ENCODE measurements around the gene MANSC4.
A peak's percentile ranks its signal among the peaks of the same experiment; 100 is the strongest.

Gene MANSC4

DNA sequence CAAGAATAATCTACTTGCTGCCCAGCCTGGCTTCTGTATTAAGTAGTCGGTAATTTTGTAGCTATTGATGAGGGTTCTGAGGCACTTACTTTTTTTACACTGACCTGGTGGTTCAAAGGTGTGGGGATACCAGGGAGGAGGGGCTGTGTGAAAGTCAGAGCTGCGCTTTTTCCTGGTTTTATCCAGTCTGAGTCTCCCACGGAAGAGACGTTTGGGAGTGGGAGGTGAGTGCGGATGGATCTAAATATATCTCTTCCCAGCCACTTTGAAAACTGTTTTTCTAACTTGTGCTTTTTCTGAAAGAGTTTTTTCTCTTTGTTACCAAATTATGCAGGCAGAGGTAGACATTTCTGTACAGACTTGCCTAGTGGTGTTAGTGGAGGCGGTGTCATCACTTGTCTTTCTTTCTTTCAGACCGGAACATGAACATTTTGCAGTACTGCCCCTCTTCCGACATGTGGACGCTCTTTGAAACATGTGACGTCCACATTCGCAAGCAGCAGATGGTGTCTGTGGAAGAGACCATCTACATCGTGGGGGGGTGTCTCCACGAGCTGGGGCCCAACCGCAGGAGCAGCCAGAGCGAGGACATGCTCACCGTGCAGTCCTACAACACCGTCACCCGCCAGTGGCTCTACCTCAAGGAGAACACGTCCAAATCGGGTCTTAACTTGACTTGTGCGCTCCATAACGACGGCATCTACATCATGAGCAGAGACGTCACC, 17.4 kb upstream of the MANSC4 start:
- no peak for DNase-seq

GRCh38 chr12:27796128-27796527, 16.1 kb upstream of the MANSC4 start:
- no peak for DNase-seq

- DNase-seq, result no peak
These were observed 15.0 kb upstream of the MANSC4 start for GRCh38 chr12:27794818-27795584.

DNA sequence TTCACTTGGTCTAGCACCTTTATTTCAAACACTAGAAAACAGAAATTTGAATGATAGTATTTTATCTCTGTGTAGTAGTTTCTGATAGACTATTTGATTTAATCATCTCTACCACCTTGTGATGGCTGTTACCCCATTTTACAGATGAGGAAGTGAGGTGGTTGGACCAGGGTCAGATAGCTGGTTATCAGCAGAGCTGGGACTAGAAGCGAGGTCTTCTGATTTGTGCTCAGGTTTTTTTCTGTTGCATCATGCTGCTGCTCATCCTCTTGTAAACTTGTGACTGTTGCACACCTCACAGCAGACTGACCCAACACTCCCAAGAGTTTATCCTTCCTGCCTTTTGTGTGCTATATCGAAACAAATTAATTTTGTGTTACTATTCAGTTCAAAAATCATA, 10.1 kb upstream of the MANSC4 start:
- DNase-seq, result no peak

DNA sequence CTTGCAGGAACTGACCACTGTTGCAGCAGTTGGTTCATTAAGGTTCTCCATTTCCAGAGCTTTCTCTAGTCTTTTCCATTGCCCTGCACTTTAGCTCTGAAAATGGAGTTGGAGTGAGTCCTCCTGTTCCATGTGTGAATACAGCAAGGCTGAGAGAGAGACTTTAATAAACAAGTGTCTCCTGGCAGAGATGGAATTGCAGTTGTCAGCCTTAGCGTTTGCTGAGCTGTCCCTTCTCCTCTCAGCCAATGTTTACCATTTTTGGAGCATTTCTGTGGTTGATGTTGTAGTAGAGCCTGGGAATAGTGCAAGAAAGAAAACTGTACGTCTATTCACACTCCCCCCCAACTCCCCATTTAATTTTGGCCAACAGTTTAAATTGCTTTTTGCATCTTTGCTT, 7.5 kb upstream of the MANSC4 start:
- DNase-seq, result no peak

DNA sequence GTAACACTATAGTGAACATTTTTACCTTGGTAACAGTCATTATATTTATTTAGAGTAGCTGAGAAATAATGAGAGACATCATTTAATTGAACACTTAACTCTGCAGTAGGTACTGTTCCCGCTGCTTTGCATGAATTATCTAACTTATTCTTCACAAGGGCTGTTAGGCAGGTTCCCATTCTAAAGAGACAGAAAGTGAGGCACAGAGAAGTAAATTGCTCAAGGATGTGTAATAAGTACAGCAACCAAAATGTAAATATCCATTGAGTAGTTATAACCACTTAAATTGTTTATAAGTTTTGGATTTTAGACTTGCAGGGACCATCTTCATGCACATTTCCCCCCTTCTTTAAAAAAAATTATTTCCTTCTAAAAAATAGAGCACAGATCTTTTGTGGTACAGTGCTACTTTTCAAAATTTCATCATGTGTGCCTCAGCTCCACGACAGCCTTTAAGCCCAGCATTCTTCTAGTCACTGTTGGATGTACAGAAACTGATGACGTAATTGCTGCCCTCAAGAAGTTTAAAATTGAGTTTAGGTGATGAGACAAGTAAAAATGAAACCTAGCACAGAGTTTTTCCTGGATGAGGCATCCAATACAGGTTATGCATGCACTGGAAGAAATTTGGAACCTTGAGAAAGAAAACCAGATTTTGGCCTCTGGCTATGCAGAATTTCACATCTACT, 6.0 kb upstream of the MANSC4 start:
- no peak for DNase-seq

DNA sequence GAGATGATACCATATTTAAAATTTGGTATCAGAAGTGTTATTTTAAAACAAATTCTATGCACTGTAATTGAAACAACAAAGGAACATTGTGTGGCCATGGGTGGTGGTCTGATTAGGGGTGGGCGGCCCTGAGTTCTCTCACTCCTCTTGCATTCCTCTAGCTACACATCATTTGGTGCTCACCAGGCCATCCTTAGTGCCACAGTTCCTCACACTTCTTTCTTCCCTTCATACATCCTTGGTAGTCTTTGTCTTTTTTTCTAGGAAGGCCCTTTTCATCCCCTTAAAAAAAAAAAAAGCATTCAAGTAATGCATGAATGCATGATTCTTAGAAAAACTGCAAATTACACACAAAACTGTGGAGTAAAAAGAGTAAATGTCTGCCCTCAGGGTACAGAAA, 2.4 kb upstream of the MANSC4 start:
- DNase-seq, result peak; percentile 16

GRCh38 chr12:27781680-27782079, 1.6 kb upstream of the MANSC4 start:
- peak; percentile 30 for DNase-seq

DNA sequence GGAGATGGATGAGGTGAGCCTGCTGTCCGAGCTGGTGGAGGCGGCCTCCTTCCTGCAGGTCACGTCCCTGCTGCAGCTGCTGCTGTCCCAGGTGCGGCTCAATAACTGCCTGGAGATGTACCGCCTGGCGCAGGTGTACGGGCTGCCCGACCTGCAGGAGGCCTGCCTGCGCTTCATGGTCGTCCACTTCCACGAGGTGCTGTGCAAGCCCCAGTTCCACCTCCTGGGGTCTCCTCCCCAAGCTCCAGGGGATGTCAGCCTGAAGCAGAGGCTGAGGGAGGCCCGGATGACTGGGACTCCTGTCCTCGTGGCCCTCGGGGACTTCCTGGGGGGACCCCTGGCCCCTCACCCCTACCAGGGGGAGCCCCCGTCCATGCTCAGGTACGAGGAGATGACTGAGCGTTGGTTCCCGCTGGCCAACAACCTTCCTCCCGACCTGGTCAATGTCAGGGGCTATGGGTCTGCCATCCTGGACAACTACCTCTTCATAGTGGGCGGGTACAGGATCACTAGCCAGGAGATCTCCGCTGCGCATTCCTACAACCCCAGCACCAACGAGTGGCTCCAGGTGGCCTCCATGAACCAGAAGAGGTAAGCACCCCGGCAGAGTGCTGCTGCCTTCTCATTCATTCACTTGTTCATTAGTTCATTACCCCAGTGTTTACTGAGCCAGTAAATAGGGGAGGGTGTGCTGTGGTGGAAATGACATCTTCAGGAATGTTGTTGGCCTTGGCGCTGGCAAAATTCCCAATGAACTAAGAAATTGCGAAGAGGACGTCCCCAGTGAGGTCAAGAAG, 774 bp upstream of the MANSC4 start:
- DNase-seq, result peak; percentile 55

GRCh38 chr12:27779416-27779919, 568 bp downstream of the MANSC4 start:
- DNase-seq, result no peak

DNA sequence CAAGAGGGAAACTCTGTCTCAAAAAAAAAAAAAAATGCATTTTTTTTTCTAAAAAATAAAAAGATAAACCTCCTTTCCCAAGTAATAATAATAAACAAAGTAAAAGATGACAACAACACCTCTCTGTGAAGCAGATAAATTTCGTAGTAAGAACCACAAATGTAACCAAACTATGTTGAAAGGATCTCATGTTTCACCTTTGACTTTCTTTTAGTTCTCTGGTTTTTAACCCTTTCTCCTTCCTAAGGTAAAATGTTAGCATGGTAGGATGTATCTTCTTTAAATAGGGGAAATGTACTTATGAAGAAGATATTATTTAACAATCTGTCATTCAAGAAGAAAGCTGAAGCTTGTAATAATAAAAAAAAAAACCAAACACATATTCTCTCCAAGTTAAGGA, 1.8 kb downstream of the MANSC4 start:
- DNase-seq, result no peak

DNA sequence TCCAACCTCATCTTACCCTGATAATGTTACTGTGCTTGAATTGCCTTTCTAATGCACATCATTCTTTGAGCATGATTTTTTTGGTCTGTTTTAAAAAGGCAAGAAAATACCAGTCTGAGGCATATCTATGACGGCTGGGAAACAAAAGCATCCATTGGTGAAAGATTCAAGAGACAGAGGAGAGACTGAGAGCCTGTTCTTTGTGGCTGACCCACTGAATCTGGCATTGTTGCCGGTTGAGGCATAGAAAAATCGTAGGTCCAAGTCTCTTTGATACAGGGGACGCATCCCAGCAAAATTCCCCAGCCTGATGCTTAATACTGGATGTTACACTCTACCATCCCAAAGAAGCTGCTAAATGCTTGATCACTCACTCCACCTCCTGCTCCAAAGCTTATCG, 2.9 kb downstream of the MANSC4 start:
- no peak for DNase-seq

DNA sequence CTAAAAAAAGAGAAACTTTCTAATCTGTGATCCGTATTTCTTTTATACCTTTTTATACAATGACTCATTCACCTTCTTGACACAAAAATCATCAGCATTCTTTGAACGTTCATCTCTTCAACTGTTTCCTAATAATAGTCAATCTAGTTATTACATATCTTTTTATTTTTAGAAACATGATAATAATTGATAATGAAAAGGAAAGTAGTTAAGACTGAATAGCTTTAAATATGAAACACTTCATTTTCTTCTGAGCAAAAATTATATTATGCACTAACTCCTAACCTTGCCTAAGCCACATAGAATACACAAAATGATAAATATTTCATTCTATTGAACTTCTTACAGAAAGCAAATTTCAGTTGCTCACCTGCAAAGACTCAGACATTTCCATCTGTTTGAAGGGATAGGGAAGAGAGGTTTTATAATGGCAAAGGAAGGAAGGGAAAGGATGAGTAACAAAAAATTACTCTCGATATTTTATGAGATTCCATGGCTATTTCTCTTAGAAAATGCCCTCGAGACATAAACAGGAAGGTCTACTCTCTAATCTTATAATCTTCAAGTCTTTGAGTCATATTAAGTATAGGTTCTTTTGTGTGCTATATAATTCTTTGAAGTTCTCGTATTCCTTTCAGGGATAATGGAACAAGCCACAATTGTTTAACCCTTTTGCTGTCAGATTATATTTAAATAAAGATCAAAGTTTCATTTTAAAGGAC, 7.5 kb downstream of the MANSC4 start:
- no peak for DNase-seq

GRCh38 chr12:27771481-27772327, 8.3 kb downstream of the MANSC4 start:
- DNase-seq, result no peak

GRCh38 chr12:27769142-27769673, 10.8 kb downstream of the MANSC4 start:
- no peak for DNase-seq

DNA sequence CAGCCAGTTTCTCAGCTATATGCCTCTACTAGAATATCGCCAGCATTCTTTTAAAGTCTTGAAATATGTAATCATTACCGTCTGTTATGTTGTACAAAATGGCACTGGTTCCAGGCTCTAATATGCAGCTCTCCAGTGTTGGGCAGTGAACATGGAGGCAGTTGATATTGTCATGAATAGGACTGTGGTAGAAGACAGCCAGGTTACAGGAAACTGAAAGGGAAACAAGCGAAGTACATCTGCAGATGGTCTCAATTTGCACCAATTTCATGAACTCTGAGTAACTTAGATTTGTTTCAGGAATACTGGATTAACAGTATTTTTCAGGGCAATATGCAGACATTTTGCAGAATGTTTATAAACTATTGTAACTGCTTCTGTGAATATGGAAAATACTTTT, 13.4 kb downstream of the MANSC4 start:
- peak; percentile 8 for DNase-seq

DNA sequence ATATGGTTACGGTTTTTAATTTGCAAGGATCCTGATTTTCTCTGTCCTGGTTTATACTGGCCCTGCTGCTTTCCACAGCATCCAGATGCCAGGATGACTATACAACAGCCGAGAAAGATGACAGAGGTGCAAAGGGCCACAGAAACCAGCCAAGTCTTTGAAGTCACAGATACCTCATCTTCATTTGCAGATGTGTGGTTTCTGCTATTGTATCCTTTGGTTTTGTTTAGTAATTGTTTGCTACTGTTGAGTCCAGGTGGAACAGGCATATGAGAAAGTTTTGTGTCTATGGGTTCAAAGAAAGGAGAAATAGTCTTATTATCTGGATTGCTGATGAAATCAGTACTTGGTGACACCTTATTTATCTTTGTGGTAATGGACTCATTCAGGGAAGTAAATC, 17.3 kb downstream of the MANSC4 start:
- no peak for DNase-seq

DNA sequence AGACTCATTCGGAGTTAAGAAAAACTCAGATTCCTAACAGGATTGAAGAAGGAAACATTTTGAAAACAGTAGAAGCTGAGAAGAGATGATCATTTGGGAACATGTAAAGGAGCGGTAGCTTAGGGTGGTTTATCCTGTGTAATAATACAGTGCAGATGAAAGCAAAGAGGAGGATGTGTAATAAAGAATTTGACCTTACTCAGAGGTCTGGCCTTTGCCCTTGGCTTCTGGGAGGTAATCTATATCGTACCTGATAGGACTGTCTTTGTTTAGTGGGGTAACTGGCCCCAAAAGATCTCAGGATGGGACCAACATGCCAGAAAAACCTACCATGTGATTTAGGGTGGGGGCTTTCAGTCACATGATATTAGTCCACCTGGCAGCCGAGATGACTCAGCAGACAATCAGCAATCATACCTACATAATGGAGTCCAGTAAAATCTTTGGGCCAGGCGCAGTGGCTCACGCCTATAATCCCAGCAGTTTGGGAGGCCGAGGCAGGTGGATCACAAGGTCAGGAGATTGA, 23.3 kb downstream of the MANSC4 start:
- DNase-seq, result no peak

DNA sequence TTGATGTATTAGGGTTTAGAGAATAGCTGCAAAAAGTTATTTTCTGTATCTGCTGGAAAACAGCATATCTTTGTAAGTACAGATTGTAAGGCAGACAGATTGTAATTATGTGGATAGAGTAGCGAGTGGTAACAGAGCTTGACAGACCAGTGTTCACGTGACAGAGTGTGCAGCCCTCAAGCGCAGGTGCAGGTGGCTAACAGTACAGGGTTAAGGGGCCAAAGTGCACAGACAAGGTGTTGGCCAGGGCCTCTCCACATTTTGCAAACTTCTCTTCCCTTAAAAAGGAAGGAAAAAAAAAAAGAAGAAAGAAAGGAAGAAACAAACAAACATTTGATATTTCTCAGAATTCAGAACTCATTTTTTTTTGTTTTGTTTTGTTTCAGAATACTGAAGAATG, 25.2 kb downstream of the MANSC4 start:
- no peak for DNase-seq

GRCh38 chr12:27751386-27752047, 28.5 kb downstream of the MANSC4 start:
- no peak for DNase-seq

All from eye (tissue), 1 donor.